ENCODE measurements around the gene WBP2NL.

Gene WBP2NL

GRCh38 chr22:41979423-41980250, 19.0 kb upstream of the WBP2NL start:
- no peak for DNase-seq

DNA sequence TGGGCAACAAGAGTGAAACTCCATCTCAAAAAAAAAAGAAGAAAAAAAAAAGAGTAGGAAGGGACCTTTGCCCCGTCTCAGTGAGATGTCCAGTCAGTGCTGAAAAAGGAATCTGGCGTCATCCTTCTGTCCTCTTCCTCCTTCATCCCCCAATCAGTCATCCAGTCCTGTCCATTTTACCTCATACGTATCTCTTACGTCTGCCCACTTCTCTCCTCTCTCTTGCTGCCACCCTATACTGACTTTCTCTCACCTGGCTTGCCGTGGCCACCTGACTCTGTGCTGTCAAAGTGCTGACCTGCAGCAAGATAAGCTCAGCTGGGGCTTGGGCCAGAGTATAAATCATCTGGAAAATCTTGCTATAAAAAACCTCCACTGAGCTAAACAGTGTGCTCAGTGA, 15.7 kb upstream of the WBP2NL start:
- DNase-seq = no peak

- DNase-seq = no peak
Observed at GRCh38 chr22:41983513-41984405, 14.8 kb upstream of the WBP2NL start.

DNA sequence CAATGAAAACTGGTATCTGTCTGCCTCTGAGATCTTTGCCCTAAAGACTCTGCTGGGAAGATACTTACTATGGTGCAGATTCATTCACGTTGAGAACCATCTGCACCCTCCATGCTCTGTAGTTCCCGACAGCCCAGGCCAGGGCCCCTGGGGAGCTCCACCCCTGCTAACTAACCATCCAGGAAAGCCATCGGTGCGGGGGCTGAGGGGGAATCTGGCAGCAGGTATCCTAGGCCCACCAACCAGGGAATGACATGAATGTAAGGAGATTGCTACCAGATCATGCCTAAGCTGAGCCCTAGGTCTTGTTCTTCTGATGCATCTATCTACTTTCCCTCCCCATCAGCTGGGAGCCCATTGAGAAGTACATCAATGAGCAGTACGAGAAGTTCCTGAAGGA, 11.3 kb upstream of the WBP2NL start:
- DNase-seq = no peak

- DNase-seq = no peak
Observed at GRCh38 chr22:41989246-41989645, 9.3 kb upstream of the WBP2NL start.

DNA sequence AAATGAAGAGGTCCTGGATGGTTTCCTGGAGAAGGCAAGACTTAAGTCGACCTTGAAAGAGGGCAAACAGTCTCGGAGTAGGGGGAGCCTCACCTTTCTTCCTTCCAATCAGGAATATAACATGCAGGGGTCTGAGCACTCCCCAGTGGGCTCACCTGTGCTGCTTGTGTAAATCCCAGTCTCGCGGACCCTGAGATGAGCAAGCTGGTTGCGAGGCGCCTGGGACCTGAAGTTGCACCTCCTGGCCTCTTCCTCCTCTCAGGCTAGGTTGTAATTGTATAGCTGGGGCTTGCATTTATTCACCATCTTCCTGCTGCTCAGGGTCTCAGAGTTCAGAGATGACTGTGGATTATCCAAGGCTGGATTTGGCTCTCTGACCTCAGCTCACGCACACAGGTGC, 7.5 kb upstream of the WBP2NL start:
- no peak for DNase-seq

DNA sequence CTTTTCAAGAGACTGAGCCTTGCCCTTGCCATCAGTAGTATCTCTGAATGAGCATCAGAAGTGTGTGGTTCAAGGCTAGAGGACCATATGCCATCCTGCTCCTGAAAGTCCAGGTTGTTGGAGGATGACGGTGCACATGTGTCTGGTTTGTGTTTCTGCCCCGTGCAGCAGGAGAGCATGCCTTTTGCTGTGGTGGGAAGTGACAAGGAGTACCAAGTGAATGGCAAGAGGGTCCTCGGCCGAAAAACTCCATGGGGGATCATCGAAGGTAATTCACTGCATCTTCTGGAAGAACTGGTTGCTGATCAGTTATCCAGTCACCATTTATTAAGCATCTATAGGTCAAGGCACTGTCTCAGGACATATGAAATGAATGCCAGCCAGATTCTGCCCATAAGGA, 6.1 kb upstream of the WBP2NL start:
- no peak for DNase-seq

- DNase-seq = no peak
Observed at GRCh38 chr22:41995211-41995610, 3.4 kb upstream of the WBP2NL start.

GRCh38 chr22:41996826-41997225, 1.8 kb upstream of the WBP2NL start:
- DNase-seq = no peak

DNA sequence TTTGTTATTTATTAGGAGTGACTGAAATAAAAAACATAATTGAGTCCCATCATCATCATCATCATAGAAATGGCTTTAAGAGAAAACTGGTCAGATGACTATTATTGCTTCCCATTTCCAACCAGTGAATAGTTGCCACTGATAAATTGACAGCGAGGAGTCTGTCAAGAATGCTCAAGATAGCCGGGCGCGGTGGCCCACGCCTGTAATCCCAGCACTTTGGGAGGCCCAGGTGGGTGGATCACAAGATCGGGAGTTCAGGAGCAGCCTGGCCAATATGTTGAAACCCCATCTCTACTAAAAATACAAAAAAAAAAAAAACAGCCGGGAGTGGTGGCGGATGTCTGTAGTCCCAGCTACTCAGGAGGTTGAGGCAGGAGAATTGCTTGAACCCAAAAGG, 1.9 kb downstream of the WBP2NL start:
- no peak for DNase-seq

DNA sequence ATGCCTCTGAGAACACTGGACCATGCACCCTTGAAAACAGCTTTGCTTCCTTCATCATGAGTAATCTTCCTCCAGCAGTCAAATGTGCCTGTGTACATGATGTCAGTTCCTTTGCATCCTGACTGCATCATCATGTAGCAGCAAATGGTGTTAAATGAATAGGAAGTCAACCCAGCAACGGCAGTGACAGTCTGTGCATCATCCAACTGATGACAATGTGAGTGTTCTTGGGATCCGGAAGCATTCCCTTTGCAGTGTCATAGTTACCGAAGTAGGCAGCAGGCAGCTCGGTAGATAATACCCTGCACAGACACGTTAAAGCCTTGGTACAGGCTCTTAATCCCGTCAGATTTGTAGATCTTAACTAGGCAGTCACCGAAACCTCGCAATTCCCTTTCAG, 2.5 kb downstream of the WBP2NL start:
- DNase-seq = peak; percentile 6

DNA sequence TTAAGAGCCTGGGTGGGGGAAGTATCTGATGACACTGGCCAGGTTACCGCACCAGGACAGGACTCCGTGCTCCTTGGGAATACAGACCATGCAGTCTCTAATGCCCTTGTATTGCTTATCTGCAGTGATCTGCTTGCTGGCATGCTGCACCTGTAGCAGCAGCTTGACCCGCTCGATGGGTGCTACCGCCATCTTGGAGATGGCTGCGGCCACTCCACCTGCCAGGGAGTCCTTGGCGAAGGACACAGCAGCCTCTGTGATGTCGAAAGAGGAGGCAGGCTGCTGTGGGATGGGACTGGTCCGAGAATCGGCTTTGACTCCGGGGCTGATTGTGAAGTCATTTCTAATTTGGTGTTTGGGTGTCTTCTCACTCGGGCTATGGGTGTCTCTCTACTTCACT, 3.1 kb downstream of the WBP2NL start:
- DNase-seq = no peak

- DNase-seq = no peak
Observed at GRCh38 chr22:42007922-42008321, 9.3 kb downstream of the WBP2NL start.

- no peak for DNase-seq
Observed at GRCh38 chr22:42010778-42011177, 12.2 kb downstream of the WBP2NL start.

DNA sequence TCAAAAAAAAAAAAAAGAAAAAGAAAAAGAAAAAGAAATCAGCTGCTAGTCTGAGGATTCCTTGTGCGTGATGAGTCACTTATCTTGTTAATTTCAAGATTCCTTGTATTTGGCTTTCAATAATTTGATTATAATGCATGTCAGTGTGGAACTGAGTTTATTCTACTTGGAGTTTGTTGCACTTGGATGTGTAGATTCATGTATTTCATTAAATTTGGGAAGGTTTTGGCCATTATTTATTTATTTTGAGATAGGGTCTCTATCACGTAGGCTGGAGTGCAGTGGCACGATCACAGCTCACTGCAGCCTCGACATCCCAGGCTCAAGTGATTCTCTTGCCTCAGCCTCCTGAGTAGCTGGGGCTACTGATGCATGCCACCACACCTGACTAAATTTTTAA, 14.8 kb downstream of the WBP2NL start:
- no peak for DNase-seq

DNA sequence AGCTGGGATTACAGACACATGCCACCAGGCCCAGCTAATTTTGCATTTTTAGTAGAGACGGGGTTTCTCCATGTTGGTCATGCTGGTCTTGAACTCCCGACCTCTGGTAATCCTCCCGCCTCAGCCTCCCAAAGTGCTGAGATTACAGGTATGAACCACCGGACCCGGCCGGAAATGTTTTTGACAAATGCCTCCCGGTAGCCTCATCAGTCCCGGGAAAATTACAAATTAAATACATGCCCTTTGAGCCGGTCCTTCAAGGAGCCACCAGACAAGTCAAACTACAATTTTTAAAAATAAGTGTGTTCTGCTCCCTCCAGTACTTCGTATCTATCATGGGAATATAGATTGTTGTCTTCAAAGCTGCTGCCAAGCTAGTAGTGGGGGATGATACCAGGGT, 17.5 kb downstream of the WBP2NL start:
- no peak for DNase-seq

DNA sequence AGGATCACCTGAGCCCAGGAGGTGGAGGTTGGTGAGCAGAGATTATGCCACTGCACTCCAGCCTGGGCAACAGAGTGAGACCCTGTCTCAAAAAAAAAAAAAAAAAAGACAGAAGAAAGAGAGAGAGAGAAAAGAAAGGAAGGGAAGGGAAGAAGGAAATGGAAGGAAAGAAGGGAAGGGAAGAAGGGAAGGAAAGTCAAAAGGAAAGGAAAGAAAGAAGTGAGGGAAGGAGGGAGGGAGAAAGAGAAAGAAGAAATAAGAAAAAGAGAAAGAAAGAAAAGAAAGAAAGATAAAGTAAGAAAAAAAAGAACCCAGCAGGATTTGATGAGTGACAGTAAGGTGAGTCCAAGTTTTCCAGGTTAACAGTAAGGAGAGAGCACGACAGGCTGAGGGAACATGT, 19.6 kb downstream of the WBP2NL start:
- no peak for DNase-seq

DNA sequence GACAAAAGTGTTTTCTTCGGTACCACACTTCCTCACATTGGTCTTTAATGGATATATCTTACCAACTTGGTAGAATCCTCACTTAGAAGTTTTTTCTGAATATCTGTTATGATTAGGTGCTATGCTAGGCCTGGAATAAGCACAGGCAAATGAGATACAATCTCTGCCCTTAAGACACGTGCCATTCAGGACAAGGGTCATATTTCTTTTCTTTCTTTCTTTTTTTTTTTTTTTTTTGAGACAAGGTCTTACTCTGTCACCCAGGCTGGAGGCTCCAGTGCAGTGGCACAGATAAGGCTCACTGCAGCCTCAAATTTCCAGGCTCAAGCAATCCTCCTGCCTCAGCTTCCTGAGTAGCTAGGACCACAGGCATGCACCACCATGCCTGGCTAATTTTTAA, 23.0 kb downstream of the WBP2NL start:
- DNase-seq = no peak

DNA sequence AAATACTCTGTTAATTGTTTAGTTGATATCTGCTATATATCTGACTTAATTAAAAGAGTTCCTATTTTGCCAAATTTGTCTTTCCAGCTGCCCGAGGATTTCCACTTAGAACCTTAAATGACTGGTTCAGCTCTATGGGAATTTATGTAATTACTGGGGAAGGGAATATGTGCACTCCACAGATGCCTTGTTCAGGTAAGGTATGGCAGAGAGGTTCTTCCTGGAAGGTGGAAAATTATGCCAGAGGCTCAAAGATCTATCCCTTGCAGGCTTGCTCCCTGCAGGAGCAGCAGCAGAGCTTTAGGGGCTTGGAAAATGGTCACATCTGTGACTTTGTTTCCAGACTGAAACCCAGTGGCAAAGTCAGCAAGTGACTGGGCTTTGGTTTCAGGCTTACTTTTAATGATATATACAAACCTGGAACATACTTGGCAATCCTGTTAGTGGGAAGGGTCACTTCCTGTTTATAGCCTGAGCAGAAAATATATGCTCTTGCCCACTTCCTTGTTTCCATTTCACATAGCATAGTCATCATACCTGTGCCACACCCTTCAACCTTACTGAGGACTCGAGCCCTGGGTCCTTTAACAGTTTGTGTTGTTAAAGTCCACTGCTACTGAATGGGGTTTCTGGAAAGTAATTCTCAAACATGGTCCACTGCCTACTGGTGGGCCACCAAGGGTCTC, 23.7 kb downstream of the WBP2NL start:
- DNase-seq = no peak

DNA sequence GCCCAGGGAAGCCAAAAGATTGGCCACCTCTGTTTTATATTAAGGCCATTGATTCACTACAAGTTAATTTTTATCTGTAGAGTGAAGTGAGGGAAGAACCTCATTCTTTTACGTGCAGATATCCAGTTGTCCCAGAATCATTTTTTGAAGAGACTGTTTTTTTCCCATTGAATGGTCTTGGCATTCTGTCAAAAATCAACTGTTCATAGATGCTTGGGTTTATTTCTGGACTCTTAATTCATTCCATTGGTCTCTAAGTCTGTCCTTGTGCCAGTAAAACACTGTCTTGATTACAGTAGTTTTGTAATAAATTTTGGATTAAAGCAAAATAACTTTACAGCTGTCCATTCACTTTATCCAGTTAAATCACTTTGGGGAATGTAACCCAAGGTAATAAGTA, 26.8 kb downstream of the WBP2NL start:
- DNase-seq = no peak

GRCh38 chr22:42026705-42027104, 28.1 kb downstream of the WBP2NL start:
- no peak for DNase-seq

DNA sequence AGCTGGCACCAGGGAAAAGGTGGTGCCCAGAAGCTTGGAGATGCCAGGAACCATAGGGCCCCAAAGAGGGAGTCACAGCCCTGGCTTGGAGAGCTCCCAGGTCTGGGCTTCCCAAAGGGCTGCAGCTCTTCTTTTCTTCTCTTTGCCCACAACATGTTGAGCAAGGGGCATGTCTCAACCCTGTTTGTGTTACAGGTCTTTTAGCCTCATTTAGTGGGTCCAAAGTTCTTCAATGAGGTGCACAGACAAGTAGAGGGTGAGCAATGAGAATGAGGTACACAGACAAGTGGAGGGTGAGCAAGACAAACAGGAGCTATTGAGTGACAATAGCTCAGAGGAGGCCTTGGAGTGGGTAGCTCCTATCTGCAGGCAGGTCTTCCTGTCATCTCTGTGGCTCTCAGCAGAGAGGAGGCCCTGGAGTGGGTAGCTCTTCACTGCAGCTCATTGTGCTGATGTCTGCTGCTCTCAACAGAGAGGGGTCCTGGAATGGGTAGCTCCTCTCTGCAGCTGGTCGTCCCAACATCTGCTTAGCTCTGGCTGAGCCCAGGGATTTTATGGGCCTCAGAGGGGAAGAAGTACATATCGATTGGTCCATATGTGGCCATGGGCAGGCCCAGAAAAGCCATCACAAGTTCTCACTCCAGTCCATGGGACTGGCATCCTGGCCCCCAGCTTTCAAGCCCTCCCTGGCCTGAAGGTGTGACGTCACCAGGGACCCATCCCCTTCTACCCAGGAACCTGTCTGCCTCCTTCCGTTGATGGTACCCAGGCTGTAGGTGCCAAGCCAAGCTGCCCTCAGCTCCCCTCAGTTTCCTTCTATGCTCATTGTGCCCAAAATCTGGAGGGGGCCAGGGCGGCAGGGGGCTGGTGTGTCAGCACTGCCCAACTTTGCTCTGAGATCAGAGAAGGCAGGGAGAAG, 34.9 kb downstream of the WBP2NL start:
- no peak for DNase-seq

DNA sequence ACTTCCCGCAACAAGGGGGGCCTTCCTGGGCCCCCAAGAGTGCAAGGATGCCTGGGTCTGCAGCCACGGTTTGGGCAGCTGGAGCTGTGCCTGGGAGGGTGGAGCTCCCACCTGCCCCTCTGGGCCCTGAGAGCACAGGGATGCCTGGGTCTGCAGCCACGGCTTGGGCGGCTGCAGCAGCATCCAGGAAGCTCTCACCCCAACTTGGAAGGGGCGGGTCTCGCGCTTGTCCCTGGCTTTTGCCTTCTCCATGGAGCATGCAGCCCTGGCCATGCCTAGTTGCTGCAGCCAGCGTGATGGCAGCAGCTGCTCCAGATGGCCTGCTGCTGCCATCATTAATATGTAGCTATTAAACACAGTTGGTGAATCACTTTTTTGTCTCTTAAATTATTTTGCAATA, 36.7 kb downstream of the WBP2NL start:
- no peak for DNase-seq
